GM19238 (cell line): ENCODE data around the gene BRI3.

Source experiments
- DNase-seq: peaks from one replicate; pipeline ENCODE4 v3.0.0; 2011; ENCODE audit warnings: low spot score; ENCODE audit not compliant: insufficient read length

BRI3 gene

GRCh38 chr7:98280791-98281756 is at the start of gene BRI3:
BRI3 (plus strand) TSS chr7:98281686; CDS start chr7:98281796, 110 bp downstream.
- peak; percentile 98 for DNase-seq

DNA sequence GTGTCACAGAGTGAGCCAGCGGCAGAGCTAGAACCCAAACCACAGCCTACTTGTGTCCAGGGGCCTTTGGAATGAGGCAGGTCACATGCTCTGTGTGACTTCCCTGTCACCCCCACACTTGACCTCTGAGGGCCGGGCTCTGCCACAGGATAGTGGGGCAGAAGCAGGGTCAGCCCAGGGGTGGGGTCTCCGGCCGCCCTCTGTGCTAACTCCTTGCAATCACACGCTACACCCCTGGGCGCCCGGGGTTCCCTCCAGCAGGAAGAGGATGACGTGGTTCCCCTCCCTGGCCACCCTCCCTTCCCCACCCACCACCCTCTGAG is 49.3 kb upstream of the BRI3 start:
- DNase-seq = no peak

- no peak for DNase-seq
Observed at GRCh38 chr7:98232799-98233198, 48.7 kb upstream of the BRI3 start.

DNA sequence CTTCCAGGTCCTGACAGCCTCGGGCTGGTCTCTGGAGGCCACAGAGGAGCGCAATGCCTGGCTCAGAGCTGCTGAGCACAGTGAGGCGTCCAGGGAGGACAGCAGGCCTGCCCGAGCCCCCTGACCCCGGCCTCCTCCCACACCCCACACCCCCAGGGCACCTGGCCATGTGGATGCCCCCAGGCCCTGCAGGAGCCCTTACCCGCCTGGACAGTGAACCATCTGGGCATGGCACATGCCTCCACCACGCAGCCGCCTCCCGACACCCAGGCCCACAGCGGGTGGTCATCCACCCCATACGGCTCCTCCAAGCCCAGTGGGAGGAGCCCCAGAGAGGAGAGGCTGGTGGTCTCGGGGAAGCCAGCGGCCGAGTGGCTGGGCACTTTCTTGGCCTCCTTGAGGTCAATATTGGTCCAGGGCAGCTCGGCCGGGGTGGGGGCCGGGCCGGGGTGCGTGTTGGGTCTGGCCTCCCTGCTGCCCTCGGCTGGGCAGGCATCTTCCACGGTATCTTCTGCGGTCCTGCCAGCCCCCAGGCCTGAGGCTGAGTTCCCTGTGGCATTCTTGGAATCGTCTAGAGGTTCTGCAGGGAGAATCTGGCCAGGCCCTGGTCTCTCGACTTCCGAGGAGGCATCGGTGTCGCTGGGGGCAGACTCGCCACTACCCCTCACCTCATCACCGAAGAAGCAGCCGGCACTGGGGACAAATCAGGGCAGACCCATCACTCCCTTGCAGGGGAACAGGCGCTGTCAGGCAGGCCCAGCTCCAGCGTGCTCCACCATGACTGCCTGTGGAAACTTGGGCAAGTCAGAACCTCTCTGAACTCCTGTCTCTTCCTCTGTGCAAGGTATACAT is 48.0 kb upstream of the BRI3 start:
- no peak for DNase-seq

- no peak for DNase-seq
Observed at GRCh38 chr7:98234429-98235147, 46.9 kb upstream of the BRI3 start.

- DNase-seq = no peak
Observed at GRCh38 chr7:98235901-98236300, 45.6 kb upstream of the BRI3 start.

DNA sequence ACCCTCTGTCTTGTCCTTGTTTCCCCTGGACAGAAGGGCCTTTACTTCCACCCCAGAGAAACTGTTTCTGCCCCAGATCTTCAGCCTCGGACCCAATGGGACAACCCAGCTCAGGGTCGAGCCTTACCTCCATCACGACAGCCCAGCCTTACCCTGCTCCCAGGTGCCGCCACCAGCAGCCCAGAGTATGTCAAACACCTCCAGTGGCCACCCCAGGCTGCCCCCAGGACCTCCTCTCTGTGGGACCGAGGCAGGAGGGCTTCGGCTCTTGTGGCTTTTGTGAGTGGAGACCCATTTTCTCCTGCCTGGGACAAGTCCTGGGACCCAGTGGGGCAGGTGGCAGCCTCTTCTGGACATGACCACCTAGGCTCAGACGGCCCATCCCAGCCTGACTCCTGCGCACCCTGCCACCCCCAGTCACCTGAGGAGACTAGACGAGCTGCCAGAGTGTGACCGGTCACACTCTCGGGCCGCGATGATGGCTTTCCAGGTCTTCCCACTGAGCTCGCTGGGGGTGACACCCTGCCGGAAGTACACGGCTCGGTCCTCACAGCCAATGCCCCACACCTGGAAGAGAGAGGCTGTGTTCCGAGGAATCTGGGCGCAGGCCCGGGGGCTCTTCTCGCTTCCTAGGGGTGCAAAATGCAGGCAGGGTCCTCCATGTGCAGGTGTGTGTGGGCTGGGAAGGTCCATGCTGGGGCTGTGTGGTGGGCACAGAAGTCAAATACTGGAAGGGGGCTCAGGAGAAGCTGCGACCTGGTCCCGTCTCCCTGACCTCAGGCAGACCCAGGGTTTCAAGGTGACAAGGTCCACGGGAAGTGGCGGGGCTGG is 44.9 kb upstream of the BRI3 start:
- DNase-seq = no peak

DNA sequence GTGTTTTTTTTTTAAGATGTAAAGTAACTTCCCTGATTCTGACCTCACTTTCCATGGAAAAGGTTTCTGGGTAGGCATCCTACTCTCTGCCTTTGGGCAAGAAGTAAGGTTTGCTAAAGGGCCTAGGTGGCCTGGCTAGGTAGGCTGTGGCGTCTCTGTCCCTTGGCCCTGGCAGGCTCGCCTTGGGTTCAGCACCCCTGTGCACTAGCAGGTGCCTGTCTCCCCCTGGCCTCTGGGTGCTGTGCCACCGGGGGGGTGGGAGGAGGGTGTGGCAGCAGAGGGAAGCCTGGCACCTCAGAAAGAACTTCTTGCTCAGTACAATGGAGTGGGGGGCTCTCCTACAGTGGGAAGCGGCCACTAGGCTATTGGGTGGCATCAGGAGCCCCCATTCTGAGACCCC is 43.4 kb upstream of the BRI3 start:
- no peak for DNase-seq

GRCh38 chr7:98238976-98239375 is 42.5 kb upstream of the BRI3 start:
- DNase-seq = no peak

DNA sequence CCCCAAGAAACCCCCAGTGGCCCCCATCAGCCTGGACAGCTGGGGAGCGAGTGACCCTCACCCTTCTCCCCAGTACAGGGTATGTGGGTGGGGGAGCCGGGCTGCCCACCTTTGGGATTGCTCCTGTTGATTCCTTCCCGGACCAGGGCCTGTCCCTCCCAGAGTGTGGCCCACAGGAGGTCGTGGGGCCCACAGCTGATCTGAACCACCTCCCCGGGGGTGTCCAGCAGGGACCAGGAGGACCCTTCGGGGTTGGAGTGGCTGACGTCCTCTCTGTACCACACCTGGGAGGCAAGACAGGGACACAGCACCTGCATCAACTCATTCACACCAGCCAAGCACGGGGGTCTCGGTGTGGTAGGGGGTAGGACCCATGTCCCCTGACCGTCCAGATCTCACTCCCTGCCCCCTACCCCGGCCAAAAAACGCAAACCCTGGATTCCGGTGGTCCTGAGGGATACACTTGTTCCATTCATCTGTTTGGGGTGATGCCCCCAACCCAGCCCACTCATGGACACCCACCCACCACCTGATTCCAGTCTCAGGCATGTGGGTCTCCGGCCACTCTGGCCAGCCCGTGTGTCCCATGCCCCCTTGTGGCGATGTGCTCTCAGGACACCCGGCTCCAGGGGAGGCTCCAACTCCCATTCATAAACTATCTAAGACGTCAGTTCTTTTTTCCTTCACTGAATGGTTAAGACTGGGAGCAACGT is 40.4 kb upstream of the BRI3 start:
- peak; percentile 68 for DNase-seq

- no peak for DNase-seq
Observed at GRCh38 chr7:98241674-98242241, 39.7 kb upstream of the BRI3 start.

DNA sequence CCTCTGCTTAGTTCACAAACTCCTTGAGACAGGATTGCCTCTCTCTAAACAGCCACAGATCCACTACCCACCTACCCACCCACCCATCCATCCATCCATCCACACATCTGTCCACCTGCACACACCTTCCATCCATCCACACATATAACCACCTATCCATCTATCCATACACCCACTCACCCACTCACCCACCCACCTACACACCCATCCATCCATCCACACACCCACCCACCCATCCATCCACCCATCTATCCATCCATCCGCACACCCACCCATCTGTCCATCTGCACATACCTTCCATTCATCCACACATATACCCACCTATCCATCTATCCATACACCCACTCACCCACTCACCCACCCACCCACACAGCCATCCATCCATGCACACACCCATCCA is 39.1 kb upstream of the BRI3 start:
- no peak for DNase-seq

GRCh38 chr7:98242934-98243333 is 38.6 kb upstream of the BRI3 start:
- DNase-seq = no peak

DNA sequence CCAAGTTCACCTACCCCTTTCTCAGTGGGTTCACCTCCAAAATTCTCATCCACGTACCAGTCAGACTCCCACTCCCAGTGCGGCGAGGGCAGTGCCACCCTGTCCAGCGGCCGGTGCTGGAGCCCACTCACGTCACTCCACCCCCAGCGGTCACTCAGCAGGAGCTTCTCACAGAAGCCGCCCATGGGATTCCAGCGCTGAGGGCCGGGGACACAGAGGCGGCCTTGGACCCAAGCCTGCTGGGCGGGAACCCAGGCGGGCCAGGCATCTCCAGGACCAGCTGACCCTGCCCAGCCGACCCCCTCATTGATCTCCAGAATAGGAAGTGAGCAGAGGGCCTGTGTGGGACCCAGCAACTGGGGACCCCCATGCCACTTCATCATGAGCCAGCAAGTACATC is 36.6 kb upstream of the BRI3 start:
- DNase-seq = no peak

GRCh38 chr7:98248156-98248555 is 33.3 kb upstream of the BRI3 start:
- DNase-seq = no peak

DNA sequence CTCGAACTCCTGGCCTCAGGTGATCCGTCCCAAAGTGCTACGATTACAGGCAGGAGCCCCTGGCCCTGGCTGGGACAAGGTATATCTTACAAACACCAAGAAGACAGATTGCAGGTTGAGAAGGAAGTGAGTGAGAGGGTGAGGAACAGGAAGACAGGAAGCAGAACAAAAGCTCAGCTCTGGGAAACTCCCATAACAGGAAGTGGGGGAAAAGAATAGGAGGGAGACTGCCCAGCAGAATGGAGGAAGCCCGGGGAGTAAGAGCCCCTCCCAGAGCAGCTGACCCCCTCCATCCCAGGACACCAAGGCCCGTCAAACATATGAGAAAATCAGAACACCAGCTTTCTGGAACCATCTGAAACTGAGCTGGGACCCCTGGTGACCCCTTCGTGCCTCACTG is 32.4 kb upstream of the BRI3 start:
- DNase-seq = no peak

DNA sequence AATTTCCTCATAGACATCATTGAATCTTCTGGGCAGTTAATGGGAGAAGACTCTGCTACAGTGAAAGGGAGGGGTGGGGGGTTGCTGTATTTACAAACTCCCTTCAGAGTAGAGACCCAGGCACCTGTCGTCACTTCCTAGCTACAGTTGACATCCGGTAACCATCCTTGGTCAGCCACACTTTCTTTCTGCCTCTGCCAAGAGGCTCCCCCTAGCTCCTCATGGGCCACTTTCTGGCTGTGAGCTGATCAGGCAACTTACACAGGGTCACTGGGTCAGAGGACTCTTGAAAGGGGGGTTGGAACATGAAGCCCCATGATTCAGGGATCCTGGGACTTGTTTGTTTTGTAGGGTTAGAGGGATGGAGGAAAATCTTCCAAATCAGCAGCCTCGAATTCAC is 30.7 kb upstream of the BRI3 start:
- peak; percentile 42 for DNase-seq

GRCh38 chr7:98251231-98251600 is 30.3 kb upstream of the BRI3 start:
- DNase-seq = no peak

GRCh38 chr7:98251601-98252424 is 29.7 kb upstream of the BRI3 start, which contains the start of gene TECPR1:
TECPR1 (minus strand) TSS chr7:98252232; CDS start chr7:98246146, 6,086 bp downstream.
- peak; percentile 99 for DNase-seq
